SHP77 treated with DMSO at 0.1 percent for 48 hours (cell line): ENCODE data around the gene MTCH1.

Experiments used
- DNase-seq: peaks from one replicate; lab custom pipeline; 2025; lab: John Stamatoyannopoulos, UW

MTCH1 gene

DNA sequence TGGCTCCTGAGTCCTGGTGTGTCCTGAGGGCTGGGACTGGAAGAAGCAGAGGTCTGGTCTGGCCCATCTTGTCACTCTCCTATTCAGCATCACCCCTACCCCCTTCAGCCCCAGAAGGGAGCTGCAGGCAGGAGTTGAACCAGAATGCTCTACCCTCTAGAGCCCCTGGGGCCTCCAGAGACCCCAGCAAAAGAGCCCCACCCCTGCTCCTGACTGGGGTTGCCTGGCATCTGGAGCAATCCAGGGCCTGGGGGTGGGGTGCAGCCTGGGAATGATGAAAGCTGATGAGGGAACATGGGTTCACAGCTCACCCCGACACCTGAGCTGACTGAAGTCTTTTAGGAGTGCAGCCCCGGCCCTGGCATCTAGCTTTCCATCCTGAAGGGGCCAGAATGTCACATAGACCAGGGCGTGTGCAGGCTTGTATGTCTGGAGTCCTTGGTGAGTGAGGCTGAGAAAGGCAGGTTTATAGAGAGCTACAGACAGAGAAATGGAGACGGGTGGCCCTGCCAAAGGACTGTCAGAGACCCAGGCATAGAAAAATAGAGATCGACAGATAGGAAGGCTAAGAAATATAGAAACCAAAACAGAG, 31.7 kb upstream of the MTCH1 start:
- no peak for DNase-seq

DNA sequence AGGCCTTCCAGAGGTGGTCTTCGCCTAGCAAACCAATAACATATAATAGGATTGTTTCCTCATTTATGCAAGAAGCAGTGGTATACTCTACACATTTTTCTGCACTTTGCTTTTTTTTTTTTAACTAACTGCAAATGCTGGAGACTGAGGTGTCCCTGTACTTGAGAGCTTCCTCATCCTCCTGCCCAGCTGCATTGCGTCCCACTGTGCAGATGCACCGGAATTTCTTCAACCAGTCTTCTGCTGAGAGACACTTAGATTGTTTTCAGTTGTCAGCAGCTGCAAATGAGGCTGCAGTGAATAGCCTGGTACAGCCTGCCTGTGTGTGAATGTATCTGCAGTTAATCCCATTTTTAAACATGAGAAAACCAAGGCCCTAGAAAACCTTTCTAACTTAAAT, 31.0 kb upstream of the MTCH1 start:
- no peak for DNase-seq

DNA sequence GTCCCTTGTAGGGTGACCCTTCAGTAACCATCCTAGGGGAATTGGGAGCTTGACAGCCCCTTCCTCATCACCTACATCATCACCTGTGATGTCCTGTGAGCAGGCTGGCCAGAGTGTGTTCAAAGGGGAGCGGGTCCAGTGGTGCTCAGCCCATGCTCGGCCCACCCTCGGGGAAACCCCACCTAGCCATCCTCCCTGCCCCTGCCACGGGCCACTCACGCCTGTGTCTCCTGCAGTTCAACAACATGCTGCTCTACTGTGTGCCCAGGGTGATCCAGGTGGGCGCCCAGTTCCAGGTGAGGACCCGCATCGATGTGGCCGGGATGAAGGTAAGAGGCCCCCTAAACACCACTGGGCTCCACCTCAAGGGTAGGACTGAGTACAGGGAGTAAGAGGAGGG, 29.5 kb upstream of the MTCH1 start:
- no peak for DNase-seq

DNA sequence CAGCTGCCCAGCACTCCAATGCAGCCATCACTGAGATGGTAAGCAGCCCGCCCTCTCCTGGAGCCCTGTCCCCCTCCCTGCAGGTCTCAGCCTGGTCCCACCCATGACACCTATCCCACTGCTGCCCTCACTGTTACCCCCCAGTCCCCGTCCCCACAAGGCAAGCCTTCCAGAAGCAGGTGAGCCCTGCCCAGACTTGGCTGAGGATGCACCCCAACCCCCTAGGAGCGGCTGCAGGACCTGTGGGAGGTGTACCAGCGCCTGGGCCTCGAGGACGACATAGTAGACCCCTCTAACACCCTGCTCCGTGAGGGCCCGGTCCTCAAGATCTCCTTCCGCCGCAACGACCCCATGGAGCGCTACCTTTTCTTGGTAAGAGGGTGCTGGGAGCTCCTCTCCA, 28.7 kb upstream of the MTCH1 start:
- DNase-seq, result no peak

DNA sequence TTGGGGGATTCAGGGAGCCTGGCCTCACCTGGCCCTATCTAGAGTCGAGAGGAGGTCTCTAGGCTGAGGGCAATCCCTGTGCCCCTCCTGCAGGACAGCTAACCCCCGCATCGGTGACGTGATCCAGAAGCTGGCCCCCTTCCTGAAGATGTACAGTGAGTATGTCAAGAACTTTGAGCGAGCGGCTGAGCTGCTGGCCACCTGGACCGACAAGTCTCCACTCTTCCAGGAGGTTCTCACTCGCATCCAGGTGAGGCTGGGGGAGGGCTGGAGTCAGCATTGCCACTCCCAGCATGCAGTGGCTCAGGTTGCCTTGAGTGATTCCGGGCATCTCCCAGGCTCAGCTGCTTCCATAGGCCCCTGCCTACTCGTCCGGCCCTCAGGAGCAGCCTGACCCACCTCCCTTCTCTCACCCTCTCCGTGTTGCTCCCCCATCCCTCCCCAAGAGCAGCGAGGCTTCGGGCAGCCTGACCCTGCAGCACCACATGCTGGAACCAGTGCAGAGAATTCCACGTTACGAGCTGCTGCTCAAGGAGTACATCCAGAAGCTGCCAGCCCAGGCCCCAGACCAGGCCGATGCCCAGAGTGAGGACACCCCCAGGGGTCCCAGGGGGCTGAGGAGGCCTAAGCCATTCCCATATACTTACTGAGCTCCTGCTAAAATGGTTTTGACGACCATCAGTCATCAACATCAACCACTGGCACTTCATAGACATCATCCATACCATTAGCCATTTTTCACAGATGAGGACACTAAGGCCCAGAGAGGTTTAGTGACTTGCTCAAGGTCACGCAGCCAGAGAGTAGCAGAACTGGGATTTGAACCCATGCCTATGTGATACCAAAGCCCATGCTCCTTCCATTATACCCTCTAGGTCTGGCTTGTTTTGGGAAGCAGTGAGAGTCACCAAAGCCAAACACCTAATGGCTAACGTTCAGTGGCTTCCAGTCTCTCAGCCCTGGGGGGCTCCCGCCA, 27.8 kb upstream of the MTCH1 start:
- no peak for DNase-seq

DNA sequence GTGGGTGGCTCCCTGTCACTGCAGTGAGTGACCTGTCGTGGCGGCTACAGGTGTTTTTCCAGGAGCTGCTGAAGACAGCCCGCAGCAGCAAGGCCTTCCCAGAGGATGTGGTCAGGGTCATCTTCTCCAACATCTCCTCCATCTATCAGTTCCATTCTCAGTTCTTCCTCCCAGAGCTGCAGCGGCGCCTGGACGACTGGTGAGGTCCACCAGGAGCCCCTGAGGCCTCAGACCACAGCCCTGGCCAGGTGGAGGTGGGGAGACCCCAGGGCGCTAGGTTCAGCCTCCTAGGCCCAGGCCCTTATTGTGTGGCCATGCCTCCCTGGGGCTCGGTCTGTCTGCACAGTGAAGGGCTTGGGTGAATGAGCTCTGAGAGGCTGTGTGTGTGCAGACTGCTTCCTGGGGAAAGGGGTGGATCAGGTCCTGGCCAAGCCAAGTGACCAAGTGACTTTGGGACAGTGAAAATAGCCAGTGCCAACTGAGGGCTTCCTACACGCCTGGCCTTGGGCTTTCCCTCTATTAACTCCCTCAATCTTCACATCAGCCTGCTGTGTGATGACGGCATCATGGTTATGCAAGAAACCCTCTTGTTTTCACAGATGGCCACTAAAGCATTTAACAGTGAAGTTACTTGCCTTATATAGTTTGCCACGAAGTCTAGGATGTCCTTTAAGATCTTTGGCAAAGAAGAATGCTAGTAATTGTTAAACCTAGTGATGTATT, 25.8 kb upstream of the MTCH1 start:
- DNase-seq, result no peak

DNA sequence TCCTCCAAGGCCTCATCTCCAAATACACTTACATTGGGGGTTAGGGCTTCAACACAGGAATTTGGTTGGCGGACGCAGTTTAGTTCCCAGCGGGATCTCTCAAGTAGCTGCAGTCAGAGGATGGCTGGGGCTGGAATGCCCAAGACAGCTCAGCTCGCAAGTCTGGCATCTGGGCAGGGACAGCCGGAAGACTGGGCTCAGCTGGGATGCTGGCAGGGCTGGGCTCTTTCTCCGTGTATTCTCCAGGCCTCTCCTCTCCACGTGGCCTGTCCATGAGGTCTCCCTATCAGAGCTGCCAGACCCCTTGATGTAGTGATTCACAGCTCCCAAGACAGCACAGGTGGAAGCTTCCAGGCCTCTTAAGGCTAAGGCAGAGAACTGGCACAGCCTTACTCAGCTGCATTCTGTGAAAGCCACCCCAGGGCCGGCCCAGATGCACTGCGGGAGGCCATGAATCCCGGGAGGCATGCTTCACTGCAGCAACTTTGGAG, 24.5 kb upstream of the MTCH1 start:
- DNase-seq, result no peak

DNA sequence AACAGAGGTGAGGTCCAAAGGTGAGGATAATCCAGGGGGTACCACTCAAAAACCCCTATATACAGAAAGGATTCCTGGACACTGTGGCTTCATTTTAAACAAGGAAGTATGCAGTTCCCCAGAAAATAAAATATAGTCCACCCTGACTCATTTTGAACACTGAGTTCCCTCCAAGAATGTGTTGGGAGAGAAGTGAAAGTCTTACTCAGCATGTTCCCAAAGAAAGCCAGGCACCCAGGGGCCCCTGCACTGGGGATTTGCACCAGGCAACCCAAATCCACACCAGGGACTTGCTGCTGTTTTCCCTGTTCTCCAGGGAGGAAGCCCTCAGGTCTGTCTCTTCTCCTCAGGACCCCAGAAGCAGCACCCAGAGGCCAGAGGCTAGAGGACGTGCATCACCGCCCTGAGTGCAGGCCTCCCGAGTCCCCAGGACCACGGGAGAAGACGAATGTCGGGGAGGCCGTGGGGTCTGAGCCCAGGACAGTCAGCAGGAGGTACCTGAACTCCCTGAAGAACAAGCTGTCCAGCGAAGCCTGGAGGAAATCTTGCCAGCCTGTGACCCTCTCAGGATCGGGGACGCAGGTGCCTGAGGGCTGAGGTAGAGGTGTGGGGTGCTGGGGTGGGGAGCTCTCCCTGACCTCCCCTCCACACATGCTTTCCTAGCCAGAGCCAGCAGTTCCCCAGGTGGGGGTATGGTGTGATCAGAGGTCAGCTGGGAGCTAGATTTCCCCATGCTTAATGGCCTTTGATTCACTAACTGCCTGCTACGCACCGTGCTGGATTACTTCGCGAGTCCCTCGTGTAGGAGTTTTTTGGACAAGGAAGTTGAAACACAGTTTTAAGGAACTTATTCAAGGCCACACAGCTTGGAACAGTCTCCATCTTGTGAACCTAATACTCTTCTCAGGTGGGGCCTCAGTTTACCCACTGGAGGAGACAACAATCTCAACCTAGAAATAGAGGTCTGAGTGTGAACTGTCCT, 22.8 kb upstream of the MTCH1 start:
- no peak for DNase-seq

DNA sequence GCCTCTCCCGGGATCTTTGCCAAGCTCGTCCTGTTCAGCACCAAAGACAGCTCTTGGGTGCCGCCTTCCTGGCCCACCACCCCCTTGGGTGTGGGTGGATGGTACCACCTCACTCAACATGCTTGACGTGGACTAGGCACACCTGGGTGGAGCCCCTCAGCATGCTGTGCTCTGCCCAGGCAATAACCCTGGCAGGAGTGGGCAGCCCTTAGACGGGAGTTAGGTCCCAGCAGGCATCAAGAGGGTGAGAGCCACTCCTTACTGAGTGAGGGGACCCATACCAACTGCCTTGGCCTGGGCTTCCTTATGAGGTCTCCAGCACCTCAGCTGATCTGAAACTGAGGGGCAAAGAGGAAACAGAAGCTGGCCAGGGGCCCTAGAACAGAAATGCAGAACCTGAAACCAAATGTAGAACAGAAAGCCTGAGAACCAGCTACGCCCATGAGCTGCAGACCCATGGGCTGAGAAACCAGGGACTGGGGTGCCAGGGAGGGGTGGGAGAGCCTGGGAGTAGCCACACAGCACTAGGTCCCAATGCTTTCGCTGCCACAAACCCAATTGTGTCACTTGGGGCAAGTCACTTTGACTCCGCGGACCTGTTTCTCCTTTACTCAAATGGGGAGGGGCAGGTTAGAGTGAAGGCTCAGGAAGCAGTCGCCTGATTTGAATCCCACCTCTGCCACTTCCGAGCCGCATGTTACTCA, 21.5 kb upstream of the MTCH1 start:
- DNase-seq, result no peak

DNA sequence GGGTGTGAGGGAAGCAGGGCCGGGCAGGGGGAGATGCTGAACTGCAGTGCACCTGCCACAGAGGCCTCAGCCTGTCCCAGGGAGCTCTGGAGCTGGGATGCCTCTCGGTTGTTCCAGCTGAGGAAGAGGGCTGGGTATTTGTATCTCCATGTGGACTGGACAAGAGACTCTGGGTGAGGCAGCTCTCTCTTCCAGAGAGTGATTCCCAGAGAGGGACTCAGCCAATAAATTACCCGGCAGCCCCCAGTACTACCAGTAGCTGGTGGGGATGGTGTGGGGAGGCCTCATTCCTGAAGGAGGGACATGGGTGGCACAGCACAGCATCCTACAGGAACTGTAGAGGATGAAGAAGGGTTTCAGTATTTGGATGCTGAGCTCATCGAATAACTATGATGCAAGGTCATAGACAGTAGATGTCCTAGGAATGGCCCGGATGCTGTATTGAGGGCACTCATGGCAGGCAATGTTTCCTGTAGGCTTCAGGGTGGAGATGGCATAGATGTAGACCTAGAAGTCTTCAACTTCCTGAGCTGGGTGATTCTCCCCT, 20.9 kb upstream of the MTCH1 start:
- DNase-seq, result no peak

DNA sequence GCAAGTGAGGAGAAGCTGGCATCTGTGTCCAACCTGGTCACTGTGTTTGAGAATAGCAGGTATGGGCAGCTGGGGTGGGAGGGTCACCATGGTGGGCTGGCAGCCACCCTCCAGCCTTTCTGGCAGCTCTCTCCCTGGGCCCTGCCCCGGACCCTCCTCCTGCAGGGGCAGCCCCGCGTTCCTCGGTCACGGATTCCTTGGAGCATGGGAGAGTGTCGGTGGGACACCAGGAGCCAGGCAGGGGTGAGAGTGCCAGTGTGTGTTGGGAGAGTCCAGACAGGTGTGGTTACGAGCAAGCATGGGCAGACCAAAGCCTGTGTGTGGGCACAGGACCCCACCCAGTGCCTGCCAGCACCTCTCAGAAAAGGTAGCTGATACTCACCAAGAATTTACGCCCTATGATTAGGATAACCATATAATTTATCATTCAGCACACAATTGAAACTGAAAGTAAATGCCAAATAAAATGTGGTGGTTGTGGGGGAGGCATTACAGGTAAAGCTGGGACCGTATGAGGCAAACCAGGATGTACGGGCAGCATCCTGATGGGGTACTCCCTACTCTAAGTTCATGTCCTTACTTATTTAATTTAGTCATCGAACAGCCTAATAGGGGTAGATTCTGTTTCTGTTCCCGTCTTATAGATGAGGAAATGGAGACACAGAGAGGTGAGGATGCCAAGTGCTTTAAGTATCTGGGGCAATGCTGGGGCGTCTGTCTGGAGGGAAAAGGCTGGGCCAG, 20.0 kb upstream of the MTCH1 start:
- DNase-seq, result no peak

DNA sequence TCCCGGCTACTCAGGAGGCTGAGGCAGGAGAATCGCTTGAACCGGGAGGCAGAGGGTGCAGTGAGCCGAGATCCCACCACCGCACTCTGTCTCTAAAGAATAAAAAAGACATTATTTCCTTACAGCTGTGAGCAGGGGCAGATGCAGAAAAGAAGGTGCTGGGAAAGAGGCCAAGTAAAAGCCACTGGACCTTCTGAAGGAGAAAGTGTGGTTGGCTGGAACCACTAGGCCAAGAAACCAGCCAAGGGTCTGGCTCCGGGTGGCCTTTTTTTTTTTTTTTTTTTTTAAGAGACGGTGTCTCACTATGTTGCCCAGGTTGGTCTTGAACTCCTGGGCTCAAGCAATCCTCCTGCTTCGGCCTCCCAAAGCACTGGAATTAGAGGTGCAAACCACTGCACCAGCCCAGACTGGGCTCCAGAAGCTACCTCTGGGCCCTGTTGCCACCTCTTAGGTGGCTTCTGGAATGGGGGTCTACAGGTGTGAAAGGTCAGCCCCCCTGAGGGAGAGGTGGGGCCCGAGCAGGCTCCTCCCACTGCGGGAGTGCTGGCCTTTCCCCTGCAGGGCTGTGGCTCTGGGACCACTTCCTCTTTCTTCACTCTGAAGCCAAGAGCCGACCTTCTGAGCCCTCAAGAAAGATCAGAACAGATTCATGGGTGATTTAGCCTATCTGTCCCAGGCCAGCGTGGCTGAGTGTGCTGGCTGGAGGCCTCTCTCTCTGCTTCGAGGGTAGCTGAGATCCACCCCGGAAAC, 19.2 kb upstream of the MTCH1 start, which contains the start of gene FGD2:
Gene FGD2, plus strand, starts transcription at position 595 of the 750 bp plus-strand sequence. CDS start 163 bp downstream, outside the sequence.
- no peak for DNase-seq

DNA sequence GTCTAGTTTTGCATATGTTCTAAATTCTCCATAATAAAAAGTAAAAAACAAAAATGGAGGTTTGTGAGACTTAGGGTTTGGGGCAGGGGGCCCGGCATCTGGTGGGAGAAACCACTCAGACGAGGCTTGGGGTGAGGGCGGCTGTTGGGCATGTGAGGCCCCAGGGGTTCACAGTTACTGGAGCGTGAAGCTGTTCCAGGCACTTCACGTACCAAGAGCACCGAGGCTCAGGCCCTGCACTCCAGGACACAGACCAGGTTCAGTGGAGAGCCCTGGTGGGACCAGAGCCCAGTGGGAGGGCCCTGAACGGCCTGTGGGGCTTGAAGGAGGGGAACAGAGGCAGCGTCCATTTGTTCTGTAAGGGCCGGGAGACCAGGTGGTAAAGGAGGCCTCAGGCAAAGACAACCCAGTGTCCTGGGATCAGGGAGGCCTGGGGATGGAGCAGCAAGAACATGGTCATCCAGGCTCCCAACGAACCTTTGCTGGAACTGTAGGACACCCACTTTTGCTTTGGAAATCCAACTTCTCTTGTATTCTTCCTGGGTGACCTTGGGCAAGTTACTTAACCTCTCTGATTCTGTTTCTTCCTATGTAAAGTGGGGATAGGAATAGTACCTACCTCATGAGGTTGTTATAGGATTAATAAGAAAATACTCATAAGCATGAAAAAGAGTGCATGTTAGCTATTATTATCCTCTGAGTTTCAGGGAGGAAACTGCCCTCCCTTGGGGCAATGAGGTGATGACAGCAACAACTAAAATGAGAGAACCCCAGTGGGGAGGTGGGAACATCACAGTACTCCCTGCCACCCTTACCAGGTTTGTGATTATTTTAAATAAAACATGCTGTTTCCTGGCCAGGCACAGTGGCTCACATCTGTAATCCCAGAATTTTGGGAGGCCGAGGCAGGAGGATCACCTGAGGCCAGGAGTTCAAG, 18.3 kb upstream of the MTCH1 start:
- no peak for DNase-seq

DNA sequence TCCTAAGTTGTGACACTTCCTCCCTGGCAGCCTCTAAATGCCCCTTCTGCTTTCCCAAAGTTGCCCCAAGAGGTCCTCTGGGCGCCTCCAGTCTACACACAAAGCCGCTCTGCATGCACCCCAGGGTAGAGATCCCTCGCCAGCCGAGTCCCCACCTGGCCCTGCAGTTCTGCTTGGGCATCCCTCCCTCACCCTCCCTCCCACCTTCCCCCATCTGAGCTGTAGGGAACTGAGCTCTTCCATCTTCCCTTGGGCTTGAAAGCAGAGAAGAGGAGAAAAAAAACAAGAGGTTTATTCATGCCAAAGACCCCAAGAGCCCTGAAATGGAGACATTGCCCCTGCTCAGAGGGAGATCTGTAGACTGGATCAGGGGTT, 13.7 kb upstream of the MTCH1 start:
- no peak for DNase-seq

DNA sequence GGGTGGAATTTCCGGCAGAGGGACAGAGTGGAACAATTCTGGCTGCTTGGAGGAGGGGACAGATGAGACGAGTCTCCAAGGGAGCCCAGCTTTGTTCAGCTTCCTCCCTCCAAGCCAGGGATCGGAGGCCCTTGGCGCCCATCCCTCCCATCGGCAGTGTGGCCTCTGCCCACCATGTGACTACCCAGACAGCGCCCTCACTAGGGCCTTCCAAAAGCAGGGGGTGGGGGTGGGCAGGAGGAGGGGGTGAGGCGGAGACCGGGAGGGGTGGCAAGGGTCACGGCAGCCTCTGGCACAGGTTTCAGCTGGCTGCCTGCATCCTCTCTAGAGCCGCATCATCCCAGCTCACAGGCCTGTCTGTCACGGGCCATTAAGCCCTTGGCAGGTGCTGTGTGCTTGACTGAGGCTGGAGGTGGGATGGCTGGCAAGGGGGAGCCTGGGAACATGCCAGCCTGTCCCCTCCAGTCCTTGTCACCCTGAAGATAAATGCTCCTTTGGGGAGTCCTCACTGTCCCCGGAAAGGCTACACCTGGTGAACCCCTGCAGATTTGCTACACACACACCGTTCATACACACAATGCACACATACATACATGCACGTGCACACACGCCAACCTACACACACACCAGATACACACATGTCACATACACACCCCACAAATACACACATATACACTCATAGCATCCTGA, 13.2 kb upstream of the MTCH1 start:
- peak; percentile 50 for DNase-seq

DNA sequence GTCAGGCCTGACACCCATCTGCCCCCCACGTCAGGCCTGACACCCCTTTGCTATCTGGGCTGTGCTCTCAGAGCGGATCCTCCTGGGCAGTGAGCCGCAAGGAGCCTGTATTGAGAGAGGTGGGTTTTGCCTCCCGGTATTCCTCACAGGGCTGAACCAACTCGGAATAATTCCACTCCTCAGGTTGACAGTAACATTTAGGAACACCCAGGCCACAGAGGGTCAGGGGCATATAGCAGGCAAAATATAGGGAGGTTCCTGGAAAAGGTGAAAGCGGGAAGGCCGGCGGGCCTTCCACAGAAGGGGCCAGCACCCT, 12.7 kb upstream of the MTCH1 start:
- no peak for DNase-seq
